OCI-LY3 (cell line): ENCODE data around the gene STMN3.
"Not testable (repeated sequence)": the region's sequence is repeated elsewhere in the genome, so short reads cannot be mapped to it uniquely, and the experiment has no call there.

Experiments
- H2AFZ ChIP-seq: fragments of 200-600, 300-600 bp; shearing (Covaris generic); 2 replicates; pipeline ENCODE4 v1.6.0; 2014; ENCODE audit warnings: antibody characterized with exemption, low read depth, low read length
- H3K27ac ChIP-seq: fragments of 200-600, 300-600 bp; sonication (generic); 2 replicates; pipeline ENCODE4 v1.5.1; 2014; ENCODE audit warnings: mild to moderate bottlenecking, low read length, moderate library complexity, mixed read lengths
- H3K27me3 ChIP-seq: fragments of 200-600, 300-600 bp; sonication (generic); 2 replicates; pipeline ENCODE4 v1.6.1; 2014; ENCODE audit warnings: low read depth, low read length, mixed read lengths
- H3K36me3 ChIP-seq: fragments of 200-600, 300-600 bp; sonication (generic); replicated peaks from 2 replicates; pipeline ENCODE3; 2014; ENCODE audit warnings: low read depth, low read length, mixed read lengths
- H3K4me1 ChIP-seq: fragments of 300-600, 200-600 bp; sonication (generic); 2 replicates; pipeline ENCODE4 v1.6.1; 2014; ENCODE audit warnings: low read length, mixed read lengths
- H3K4me2 ChIP-seq: fragments of 200-600, 300-600 bp; sonication (generic); 2 replicates; pipeline ENCODE4 v1.6.1; 2014; ENCODE audit warnings: low read length, mixed read lengths
- H3K4me3 ChIP-seq: fragments of 300-600, 200-600 bp; sonication (generic); 2 replicates; pipeline ENCODE4 v1.5.1; 2014; ENCODE audit warnings: antibody characterized with exemption, mild to moderate bottlenecking, low read length, moderate library complexity
- H3K79me2 ChIP-seq: fragments of 300-600, 200-600 bp; shearing (Covaris generic); 2 replicates; pipeline ENCODE4 v1.6.1; 2014; ENCODE audit warnings: mild to moderate bottlenecking, low read length, mixed read lengths
- H3K9ac ChIP-seq: fragments of 300-600, 200-600 bp; shearing (Covaris generic); 2 replicates; pipeline ENCODE4 v1.6.0; 2014; ENCODE audit warnings: mild to moderate bottlenecking, low read length, moderate library complexity
- H3K9me3 ChIP-seq: fragments of 200-600, 300-600 bp; shearing (Covaris generic); 2 replicates; pipeline ENCODE4 v1.6.1; 2014; ENCODE audit warnings: low read length, mixed read lengths; ENCODE audit not compliant: insufficient read depth
- H4K20me1 ChIP-seq: fragments of 200-600, 300-600 bp; sonication (generic); 2 replicates; pipeline ENCODE4 v1.6.1; 2016; ENCODE audit warnings: low read length, mixed read lengths; ENCODE audit not compliant: insufficient read depth
- EZH2phosphoT487 ChIP-seq: fragments of 200-600 bp; shearing (Covaris generic); IDR thresholded peaks from 2 replicates; pipeline ENCODE4 v1.6.1; 2018; ENCODE audit warnings: antibody characterized with exemption, mixed run types, low read depth
- TF ChIP-seq, protein P1 (sequence below): fragments of 200-600, 300-600 bp; sonication (generic); IDR thresholded peaks from 2 replicates; pipeline ENCODE4 v1.5.1; 2014; ENCODE audit warnings: antibody characterized with exemption, low read length, low read depth

STMN3 gene

DNA sequence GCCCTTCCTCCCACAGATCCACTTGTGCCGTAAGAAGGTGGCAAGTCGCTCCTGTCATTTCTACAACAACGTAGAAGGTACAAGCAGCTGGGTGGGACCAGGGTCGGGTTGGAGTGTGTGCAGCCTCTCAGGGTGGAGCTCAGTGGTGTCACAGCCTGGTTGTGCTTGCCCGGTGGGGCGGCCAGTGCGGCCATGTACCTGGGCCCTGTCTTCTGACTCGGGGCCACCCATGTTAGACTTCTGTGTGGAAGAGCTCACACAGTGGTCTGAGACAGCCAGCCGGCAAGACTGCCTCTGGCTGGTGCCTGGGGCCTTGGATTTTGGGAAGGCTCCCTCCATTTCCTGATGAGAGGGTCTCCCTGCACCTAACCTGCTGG is 9.6 kb upstream of the STMN3 start:
- Histone ChIP-seq H3K79me2 (peaks cover 11% of the 10 kb centered on the region), H3K27me3 (no peaks in the 10 kb centered on the region), H4K20me1 (no peaks in the 10 kb centered on the region), H3K9me3 (no peaks in the 10 kb centered on the region), H2AFZ (no peak overlapping the region), H3K36me3 (peaks cover 8% of the 10 kb centered on the region), H3K4me1 (peaks cover 6% of the 10 kb centered on the region; the same call in 1 of the 2 replicates), H3K27ac (no peak overlapping the region), H3K4me3 (no peak overlapping the region), H3K9ac (no peak overlapping the region), H3K4me2 (no peak overlapping the region)
- no peak for TF ChIP-seq EZH2phosphoT487
- TF ChIP-seq, protein P1, sequence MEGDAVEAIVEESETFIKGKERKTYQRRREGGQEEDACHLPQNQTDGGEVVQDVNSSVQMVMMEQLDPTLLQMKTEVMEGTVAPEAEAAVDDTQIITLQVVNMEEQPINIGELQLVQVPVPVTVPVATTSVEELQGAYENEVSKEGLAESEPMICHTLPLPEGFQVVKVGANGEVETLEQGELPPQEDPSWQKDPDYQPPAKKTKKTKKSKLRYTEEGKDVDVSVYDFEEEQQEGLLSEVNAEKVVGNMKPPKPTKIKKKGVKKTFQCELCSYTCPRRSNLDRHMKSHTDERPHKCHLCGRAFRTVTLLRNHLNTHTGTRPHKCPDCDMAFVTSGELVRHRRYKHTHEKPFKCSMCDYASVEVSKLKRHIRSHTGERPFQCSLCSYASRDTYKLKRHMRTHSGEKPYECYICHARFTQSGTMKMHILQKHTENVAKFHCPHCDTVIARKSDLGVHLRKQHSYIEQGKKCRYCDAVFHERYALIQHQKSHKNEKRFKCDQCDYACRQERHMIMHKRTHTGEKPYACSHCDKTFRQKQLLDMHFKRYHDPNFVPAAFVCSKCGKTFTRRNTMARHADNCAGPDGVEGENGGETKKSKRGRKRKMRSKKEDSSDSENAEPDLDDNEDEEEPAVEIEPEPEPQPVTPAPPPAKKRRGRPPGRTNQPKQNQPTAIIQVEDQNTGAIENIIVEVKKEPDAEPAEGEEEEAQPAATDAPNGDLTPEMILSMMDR, result no peak

DNA sequence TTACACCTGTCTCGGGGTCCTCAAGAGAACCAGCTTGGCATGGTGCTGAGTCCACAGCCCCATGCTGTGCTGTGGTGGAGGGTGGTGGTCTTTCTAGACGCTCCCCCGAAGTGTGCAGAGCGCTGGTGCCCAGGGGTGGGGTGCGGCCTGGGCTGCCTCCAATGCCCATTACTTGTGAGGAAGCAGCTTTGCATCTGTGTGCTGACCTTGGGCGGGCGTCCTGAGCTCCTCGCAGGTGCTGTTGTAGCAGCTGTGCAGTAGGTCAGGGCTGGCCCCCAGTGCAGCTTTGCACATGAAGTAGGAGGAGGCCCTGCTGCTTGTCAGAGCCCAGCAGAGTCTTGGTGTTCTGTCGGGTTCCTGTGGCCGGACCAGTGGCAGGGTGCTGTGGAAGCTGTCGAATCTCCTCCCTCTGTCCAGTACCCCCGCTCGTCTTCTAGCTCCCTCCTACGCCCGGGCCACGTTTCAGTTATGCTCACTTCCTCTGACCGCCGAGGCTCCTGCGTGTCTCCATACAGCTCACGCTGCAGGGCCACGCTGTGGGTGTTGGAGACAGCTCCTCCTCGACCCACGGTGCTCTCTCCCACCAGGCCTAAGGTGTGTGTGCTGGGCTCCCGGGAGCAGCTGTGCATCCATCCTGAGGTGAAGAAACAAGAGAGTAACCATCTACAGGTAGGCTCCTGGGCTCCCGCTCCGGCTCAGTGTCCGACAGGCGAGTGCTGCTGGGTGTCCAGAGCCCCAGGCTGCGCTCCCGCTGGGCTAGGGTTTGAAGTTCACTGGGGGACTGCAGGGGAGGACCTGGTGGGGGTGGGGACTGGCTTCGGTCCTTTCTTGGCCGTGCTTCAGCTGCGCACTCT is 9.0 kb upstream of the STMN3 start:
- H3K4me3 ChIP-seq, result no peak overlapping the region
- peaks cover 12% of the 10 kb centered on the region for H3K4me1 ChIP-seq
- H4K20me1 ChIP-seq, result no peaks in the 10 kb centered on the region
- H3K4me2 ChIP-seq, result no peak overlapping the region
- H3K9ac ChIP-seq, result no peak overlapping the region
- no peak overlapping the region for H3K27ac ChIP-seq
- H3K9me3 ChIP-seq, result no peaks in the 10 kb centered on the region
- H3K79me2 ChIP-seq, result peaks cover 11% of the 10 kb centered on the region
- no peaks in the 10 kb centered on the region for H3K27me3 ChIP-seq
- H3K36me3 ChIP-seq, result peaks cover 8% of the 10 kb centered on the region
- TF ChIP-seq, protein P1, result no peak
- no peak for TF ChIP-seq EZH2phosphoT487
- no peak overlapping the region for H2AFZ ChIP-seq

DNA sequence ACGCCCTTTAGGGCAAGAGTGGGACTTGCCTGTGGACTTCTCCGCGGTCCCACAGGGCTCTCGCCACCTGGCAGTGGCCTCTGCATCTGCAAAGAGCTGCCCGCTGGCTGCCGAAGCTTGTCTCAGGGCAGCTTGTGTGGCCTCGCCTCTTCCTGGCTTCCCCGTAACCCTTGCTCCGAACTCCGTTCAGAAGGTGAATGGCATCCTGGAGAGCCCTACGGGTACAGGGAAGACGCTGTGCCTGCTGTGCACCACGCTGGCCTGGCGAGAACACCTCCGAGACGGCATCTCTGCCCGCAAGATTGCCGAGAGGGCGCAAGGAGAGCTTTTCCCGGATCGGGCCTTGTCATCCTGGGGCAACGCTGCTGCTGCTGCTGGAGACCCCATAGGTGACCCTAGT is 7.9 kb upstream of the STMN3 start:
- H3K4me2 ChIP-seq, result no peak overlapping the region
- H3K36me3 ChIP-seq, result peaks cover 6% of the 10 kb centered on the region

DNA sequence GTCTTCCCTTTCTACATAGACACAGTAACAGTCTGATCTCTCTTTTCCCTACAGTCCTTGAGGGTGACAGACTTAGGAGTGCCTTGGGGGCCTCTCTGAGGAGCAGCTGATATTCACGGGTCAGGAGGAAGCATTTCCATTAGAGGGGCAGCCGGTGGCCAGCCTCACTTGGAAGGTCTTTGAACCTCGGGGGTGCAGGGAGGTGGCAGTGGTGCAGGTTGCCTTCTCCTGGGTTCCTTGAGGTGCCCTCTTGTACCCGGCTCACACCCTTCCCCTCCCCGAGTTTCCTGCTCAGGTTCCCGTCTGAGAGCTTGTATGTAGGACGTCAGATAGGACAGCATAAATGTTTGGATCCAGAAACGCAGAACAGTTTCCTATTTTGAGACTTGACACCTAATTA is 7.4 kb upstream of the STMN3 start:
- Histone ChIP-seq H2AFZ (no peak overlapping the region), H3K4me1 (peaks cover 12% of the 10 kb centered on the region), H3K4me3 (no peak overlapping the region), H4K20me1 (no peaks in the 10 kb centered on the region), H3K27me3 (no peaks in the 10 kb centered on the region), H3K4me2 (no peak overlapping the region), H3K27ac (no peak overlapping the region), H3K36me3 (peaks cover 4% of the 10 kb centered on the region), H3K9ac (no peak overlapping the region), H3K79me2 (peaks cover 11% of the 10 kb centered on the region), H3K9me3 (no peaks in the 10 kb centered on the region)
- TF ChIP-seq, protein P1, result no peak

More for the DNA sequence above, 7.9 kb upstream of the STMN3 start:
- Histone ChIP-seq H3K27ac (no peak overlapping the region), H3K9me3 (no peaks in the 10 kb centered on the region), H3K4me1 (peaks cover 12% of the 10 kb centered on the region), H3K9ac (no peak overlapping the region), H2AFZ (no peak overlapping the region), H4K20me1 (no peaks in the 10 kb centered on the region), H3K27me3 (no peaks in the 10 kb centered on the region), H3K4me3 (no peak overlapping the region), H3K79me2 (peaks cover 11% of the 10 kb centered on the region)
- no peak for TF ChIP-seq EZH2phosphoT487
- TF ChIP-seq, protein P1, result no peak

DNA sequence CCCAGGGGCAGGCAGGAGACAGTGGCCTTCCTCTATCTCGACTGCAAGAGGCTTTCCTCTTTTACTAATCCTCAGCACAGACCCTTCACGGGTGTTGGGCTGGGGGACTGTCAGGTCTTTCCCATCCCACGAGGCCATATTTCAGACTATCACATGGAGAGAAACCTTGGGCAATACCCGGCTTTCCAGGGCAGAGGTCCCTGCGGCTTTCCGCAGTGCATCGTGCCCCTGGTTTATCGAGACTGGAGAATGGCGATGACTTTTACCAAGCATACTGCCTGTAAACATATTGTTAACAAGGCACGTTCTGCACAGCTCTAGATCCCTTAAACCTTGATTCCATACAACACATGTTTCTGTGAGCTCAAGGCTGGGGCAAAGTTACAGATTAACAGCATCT is 7.0 kb upstream of the STMN3 start:
- not testable (repeated sequence) for H3K4me3 ChIP-seq, H3K9me3 ChIP-seq, H3K9ac ChIP-seq, H3K36me3 ChIP-seq, H4K20me1 ChIP-seq, H3K27me3 ChIP-seq, H3K27ac ChIP-seq, H3K4me2 ChIP-seq, H2AFZ ChIP-seq
- Histone ChIP-seq H3K4me1 (peaks cover 12% of the 10 kb centered on the region), H3K79me2 (peaks cover 11% of the 10 kb centered on the region)
